IPS-18c (cell line): Measurements from ENCODE around the gene EXOG.
"Not testable (repeated sequence)": the region's sequence is repeated elsewhere in the genome, so short reads cannot be mapped to it uniquely, and the experiment has no call there.

Source experiments
- H3K4me3 ChIP-seq: 2 replicates; pipeline ENCODE4 v1.7.0; 2013; ENCODE audit warnings: low read depth, mild to moderate bottlenecking, low read length, moderate library complexity; ENCODE audit not compliant: insufficient read depth
- H3K9me3 ChIP-seq: one replicate; pipeline ENCODE4 v1.6.1; 2013; ENCODE audit warnings: mild to moderate bottlenecking, low read length, moderate library complexity; ENCODE audit not compliant: control insufficient read depth, insufficient read depth

Gene EXOG

GRCh38 chr3:38563886-38564270 is 67.7 kb downstream of the EXOG start:
- Histone ChIP-seq H3K9me3 (no peaks in the 10 kb centered on the region), H3K4me3 (no peak overlapping the region)

GRCh38 chr3:38564631-38565338 is 68.6 kb downstream of the EXOG start:
- H3K9me3 ChIP-seq: no peaks in the 10 kb centered on the region

GRCh38 chr3:38565339-38566214 is 69.4 kb downstream of the EXOG start:
- no peaks in the 10 kb centered on the region for H3K9me3 ChIP-seq
- H3K4me3 ChIP-seq: no peak overlapping the region

More at GRCh38 chr3:38564631-38565338, 68.6 kb downstream of the EXOG start:
- no peak overlapping the region for H3K4me3 ChIP-seq

- H3K9me3 ChIP-seq: no peaks in the 10 kb centered on the region
- no peak overlapping the region for H3K4me3 ChIP-seq
Observed at GRCh38 chr3:38566215-38566528, 70.0 kb downstream of the EXOG start.

GRCh38 chr3:38566794-38567193 is 70.7 kb downstream of the EXOG start:
- H3K4me3 ChIP-seq, H3K9me3 ChIP-seq: not testable (repeated sequence)

GRCh38 chr3:38567498-38567897 is 71.4 kb downstream of the EXOG start:
- H3K9me3 ChIP-seq: no peaks in the 10 kb centered on the region
- H3K4me3 ChIP-seq: no peak overlapping the region

- no peaks in the 10 kb centered on the region for H3K9me3 ChIP-seq
- H3K4me3 ChIP-seq: no peak overlapping the region
Observed at GRCh38 chr3:38573111-38573510, 77.0 kb downstream of the EXOG start.

- H3K9me3 ChIP-seq: no peaks in the 10 kb centered on the region
- no peak overlapping the region for H3K4me3 ChIP-seq
Observed at GRCh38 chr3:38573556-38573955, 77.4 kb downstream of the EXOG start.

GRCh38 chr3:38574411-38575278 is 78.5 kb downstream of the EXOG start:
- H3K4me3 ChIP-seq: no peak overlapping the region

GRCh38 chr3:38575279-38575843 is 79.2 kb downstream of the EXOG start:
- Histone ChIP-seq H3K4me3 (no peak overlapping the region), H3K9me3 (no peaks in the 10 kb centered on the region)

More at GRCh38 chr3:38574411-38575278, 78.5 kb downstream of the EXOG start:
- H3K9me3 ChIP-seq: no peaks in the 10 kb centered on the region
